ENCODE results near the gene PTCRA. TPM values are rescaled to one million over a fixed set of nuclear protein-coding genes. Genes with fewer than 3 reads are reported as not detected.

The PTCRA gene
- total RNA-seq, 1 donor = not detected

DNA sequence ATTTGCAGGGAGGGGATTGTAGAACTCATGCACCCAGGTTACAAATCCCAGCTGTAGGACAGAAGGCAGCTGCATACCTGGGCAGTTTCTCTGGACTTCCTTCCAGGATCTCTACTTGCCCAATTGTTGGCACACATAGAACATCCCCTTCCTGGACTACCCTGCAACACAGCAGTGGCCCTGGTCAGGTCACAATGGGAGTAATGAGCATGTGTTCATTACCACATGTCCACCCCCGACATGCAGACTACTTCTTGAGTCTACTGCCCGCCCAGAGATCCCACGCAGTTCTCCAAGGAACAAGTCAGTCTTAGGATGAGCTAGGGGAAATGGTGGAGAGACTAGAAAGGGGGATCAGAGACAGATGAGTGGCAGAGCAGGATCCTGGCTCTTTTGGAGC is 58.1 kb downstream of the PTCRA start:
- peaks cover 18% of the 10 kb centered on the region for H3K79me2 ChIP-seq (ENCODE audit: insufficient read depth, low read length)
- H3K4me3 ChIP-seq (ENCODE audit: insufficient read depth, low read length) = no peak overlapping the region
- TF ChIP-seq CTCF (IDR thresholded peaks at IDR 0.05; ENCODE audit: extremely low read depth, low read depth, low read length) = no peak
- no peak for DNase-seq (ENCODE audit: insufficient read length, low spot score, missing footprints)
- H3K27ac ChIP-seq (ENCODE audit: low read depth, low read length) = no peak overlapping the region
- no peaks in the 10 kb centered on the region for H3K9me3 ChIP-seq (ENCODE audit: low read depth, low read length)
- H3K4me1 ChIP-seq (ENCODE audit: insufficient read depth, low read length) = peaks cover 13% of the 10 kb centered on the region
- peaks cover 23% of the 10 kb centered on the region for H3K36me3 ChIP-seq (ENCODE audit: insufficient read depth, low read length)
- no peak overlapping the region for H3K4me2 ChIP-seq (ENCODE audit: insufficient read depth, low read length)
- H3K27me3 ChIP-seq (ENCODE audit: insufficient read depth, low read length) = no peaks in the 10 kb centered on the region
- H4K20me1 ChIP-seq (ENCODE audit: insufficient read depth, low read length) = peaks cover 10% of the 10 kb centered on the region
- no peak overlapping the region for H2AFZ ChIP-seq (ENCODE audit: low read length)

DNA sequence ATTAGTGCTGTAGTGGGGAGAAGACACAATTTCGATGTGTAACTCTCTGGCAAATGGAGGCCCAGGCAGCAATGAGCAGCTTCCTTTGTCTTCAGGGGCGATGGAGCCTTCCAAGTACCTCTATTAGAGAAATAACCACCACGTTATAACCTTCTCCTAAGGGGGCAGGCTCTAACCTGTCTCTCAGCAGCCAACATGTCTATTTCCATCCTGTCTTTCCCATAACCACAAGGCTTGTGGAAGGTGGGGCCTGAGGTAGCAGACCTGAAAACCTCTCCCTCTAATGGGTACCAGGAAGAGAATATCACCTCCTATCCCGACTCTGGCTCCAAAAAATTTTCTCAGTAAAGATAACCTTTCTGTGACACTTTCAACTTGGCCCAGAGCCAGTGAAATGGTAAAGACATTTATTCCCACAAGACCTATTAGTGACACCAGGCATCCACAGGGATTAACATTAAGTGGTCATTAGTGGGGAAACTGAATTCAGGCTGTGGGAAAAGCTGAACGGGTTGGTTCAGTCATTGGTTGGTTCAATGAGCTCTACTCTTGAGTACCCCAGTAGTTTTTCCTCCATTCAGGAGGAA is 59.2 kb downstream of the PTCRA start:
- DNase-seq (ENCODE audit: insufficient read length, low spot score, missing footprints) = no peak
- H3K36me3 ChIP-seq (ENCODE audit: insufficient read depth, low read length) = peaks cover 12% of the 10 kb centered on the region
- no peak overlapping the region for H3K4me2 ChIP-seq (ENCODE audit: insufficient read depth, low read length)
- H3K27me3 ChIP-seq (ENCODE audit: insufficient read depth, low read length) = no peaks in the 10 kb centered on the region
- no peak overlapping the region for H3K27ac ChIP-seq (ENCODE audit: low read depth, low read length)
- H2AFZ ChIP-seq (ENCODE audit: low read length) = no peak overlapping the region
- no peak for TF ChIP-seq CTCF (IDR thresholded peaks at IDR 0.05; ENCODE audit: extremely low read depth, low read depth, low read length)
- H3K4me1 ChIP-seq (ENCODE audit: insufficient read depth, low read length) = peaks cover 23% of the 10 kb centered on the region
- peaks cover 10% of the 10 kb centered on the region for H4K20me1 ChIP-seq (ENCODE audit: insufficient read depth, low read length)
- peaks cover 23% of the 10 kb centered on the region for H3K79me2 ChIP-seq (ENCODE audit: insufficient read depth, low read length)
- no peak overlapping the region for H3K4me3 ChIP-seq (ENCODE audit: insufficient read depth, low read length)
- H3K9me3 ChIP-seq (ENCODE audit: low read depth, low read length) = no peaks in the 10 kb centered on the region

Other genes with a start within 250 kb of the PTCRA start
- gene PRPH2, start 193.5 kb upstream of the PTCRA start, total RNA-seq = 3.3 and 3.8 TPM in 2 replicates
- 30.9 and 33.7 TPM in 2 replicates for gene TBCC, start 169.9 kb upstream of the PTCRA start, total RNA-seq
- gene BICRAL, start 134.0 kb upstream of the PTCRA start, total RNA-seq = 9.4 TPM in 2 replicates
- 112 and 128 TPM in 2 replicates for gene RPL7L1, start 36.4 kb upstream of the PTCRA start, total RNA-seq
- 33.3 TPM in 2 replicates for gene CNPY3, start 13.4 kb downstream of the PTCRA start, total RNA-seq
- gene GNMT, start 44.7 kb downstream of the PTCRA start, total RNA-seq = 0.72 and 0.88 TPM in 2 replicates
- gene PEX6, start 63.1 kb downstream of the PTCRA start, total RNA-seq = 15.3 and 23.5 TPM in 2 replicates
- gene PPP2R5D, start 68.5 kb downstream of the PTCRA start, total RNA-seq = 30.8 and 36.8 TPM in 2 replicates
- gene MEA1, start 97.9 kb downstream of the PTCRA start, total RNA-seq = 42.4 and 47.4 TPM in 2 replicates
- 122 and 123 TPM in 2 replicates for gene KLHDC3, start 98.2 kb downstream of the PTCRA start, total RNA-seq
- gene RRP36, start 105.6 kb downstream of the PTCRA start, total RNA-seq = 84.0 and 90.2 TPM in 2 replicates
- gene CUL7, start 137.8 kb downstream of the PTCRA start, total RNA-seq = 46.9 and 48.5 TPM in 2 replicates
- 16.2 and 20.6 TPM in 2 replicates for gene MRPL2, start 143.4 kb downstream of the PTCRA start, total RNA-seq
- 17.7 and 20.3 TPM in 2 replicates for gene KLC4, start 143.6 kb downstream of the PTCRA start, total RNA-seq
- 183 and 190 TPM in 2 replicates for gene PTK7, start 160.3 kb downstream of the PTCRA start, total RNA-seq

Data from osteoblast (primary cell).